ENCODE measurements around the gene XK.

DNA sequence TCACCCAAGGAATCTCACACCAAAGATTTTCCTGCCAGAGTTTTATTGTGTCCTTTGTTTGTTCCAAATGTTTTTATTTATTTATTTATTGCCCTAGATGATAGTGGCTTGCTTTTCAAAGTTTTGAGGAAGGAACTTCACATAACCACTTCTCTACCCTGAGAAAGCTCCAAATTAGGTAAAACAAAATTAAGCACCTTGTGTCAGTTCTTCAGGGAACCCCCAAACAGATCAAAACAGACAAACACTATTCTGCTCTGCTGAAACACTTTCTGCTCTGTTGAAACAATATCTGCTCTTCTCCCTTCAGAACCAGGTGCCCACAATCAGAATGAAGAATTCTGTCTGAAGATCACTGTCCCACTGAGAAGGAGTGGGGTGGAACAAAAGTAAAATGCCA lies 77.8 kb downstream of the XK start:
- TF ChIP-seq, protein P1, sequence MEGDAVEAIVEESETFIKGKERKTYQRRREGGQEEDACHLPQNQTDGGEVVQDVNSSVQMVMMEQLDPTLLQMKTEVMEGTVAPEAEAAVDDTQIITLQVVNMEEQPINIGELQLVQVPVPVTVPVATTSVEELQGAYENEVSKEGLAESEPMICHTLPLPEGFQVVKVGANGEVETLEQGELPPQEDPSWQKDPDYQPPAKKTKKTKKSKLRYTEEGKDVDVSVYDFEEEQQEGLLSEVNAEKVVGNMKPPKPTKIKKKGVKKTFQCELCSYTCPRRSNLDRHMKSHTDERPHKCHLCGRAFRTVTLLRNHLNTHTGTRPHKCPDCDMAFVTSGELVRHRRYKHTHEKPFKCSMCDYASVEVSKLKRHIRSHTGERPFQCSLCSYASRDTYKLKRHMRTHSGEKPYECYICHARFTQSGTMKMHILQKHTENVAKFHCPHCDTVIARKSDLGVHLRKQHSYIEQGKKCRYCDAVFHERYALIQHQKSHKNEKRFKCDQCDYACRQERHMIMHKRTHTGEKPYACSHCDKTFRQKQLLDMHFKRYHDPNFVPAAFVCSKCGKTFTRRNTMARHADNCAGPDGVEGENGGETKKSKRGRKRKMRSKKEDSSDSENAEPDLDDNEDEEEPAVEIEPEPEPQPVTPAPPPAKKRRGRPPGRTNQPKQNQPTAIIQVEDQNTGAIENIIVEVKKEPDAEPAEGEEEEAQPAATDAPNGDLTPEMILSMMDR (IDR thresholded peaks at IDR 0.05 in 2 of 3, conservative IDR thresholded peaks at IDR 0.05 in 1 of 3; ENCODE audit: control insufficient read depth in 2 of 3, extremely low read depth in 1 of 3, insufficient read depth in 1 of 3, low read depth in 3 of 3, low read length in 3 of 3) = no peak
- no peak for TF ChIP-seq CEBPB (IDR thresholded peaks at IDR 0.05; ENCODE audit: borderline replicate concordance in 1 of 2, low read depth in 2 of 2, low read length in 2 of 2)
- TF ChIP-seq IRF4 (IDR thresholded peaks at IDR 0.05; ENCODE audit: low read depth, low read length) = no peak
- TF ChIP-seq, protein P2, sequence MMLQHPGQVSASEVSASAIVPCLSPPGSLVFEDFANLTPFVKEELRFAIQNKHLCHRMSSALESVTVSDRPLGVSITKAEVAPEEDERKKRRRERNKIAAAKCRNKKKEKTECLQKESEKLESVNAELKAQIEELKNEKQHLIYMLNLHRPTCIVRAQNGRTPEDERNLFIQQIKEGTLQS (IDR thresholded peaks at IDR 0.05; ENCODE audit: borderline replicate concordance, extremely low read depth, low read depth, low read length) = no peak
